ENCODE data around the gene ZC3H8.
"Not testable (repeated sequence)": the region's sequence is repeated elsewhere in the genome, so short reads cannot be mapped to it uniquely, and the experiment has no call there.

Gene ZC3H8

DNA sequence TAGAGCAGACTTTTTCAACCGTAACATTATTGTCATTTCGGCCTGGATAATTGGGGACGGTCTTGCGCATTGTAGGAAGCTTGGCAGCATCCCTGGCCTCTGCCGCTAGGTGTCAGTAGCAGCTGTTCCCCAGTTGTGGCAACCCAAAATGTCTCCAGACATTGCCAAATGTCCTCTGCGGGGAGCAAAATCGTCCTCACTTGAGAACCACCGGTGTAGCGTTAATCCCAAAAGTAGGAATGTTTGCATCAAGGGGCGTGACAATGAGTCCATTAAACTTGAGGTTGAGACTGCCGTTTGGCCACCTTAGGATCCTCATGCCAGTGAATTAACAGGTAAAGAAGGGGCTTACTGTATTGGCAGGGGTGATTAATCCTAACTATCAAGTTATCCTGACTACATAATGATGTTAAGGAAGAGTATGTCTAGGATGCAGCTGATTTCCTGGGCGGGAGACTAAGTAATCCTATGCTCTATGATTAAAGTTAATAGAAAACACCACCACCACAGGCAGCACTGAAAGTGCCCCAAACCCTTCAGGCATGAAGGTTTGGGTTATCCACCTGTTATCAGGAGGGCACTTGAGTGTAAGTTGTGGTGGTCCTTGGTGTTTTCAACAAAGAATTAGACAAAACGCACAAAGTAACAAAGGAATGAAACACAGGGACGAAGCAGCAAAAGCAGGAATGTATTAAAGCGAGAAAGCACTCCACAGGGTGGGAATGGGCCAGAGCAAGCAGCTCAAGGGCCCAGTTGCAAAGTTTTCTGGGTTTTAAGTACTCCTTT is 4.9 kb upstream of the ZC3H8 start:
- DNase-seq: peak; percentile 92

DNA sequence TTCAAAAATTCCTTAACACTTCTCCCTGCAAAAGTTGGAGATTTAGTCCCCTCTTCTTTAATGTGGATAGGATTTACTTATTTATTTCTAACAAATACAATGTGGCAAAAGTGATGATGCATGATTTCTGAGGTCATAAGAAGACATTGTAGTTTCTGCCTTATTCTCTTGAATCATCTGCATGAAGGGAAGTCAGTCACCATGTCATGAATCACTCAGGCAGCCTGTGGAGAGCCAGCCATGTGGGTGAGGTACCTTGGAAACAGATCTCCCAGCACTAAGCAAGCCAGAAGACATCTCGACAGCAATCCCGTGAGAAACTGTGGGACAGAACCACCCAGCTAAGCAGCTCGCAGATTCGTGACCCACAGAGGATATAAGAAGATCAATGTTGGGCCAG is 2.7 kb upstream of the ZC3H8 start:
- no peak for DNase-seq

DNA sequence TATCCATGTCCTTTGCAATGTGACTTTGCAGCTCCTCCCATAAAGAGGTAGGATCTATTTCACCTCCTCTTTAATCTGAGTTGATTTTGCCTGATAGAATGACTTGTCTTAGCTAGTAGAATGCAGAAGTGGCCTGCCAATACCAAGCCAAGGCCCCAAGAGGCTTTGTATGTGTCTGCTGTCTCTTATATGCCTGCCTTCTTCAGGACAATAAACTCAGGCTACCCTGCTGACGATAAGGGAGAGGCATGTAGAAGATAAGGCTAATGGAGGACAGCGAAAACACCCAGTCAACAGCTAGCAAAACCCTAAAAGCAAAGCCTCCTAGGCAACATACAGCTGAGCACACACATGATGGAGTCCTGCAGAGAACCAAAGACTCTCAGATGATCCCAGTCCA is 1.8 kb upstream of the ZC3H8 start:
- DNase-seq: no peak

DNA sequence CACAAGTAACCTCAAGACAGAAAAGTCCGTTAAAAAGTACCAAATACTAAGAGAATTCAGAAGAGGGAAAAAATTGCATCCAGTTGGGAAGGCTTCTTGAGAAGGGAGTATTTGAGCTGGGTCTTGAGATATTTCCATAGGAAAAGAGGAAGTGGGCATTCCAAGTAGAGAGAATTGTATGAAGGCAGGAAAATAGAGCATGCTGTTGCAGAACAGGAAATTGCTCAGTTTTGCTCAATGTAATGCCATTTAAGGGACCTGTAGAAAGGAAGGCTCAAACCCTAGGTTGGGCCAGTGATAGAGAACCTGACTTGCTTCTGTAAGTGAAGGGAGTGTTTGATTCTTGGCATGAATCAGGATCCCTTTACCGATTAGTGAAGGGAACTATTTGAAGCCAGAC is 1.0 kb upstream of the ZC3H8 start:
- no peak for DNase-seq

DNA sequence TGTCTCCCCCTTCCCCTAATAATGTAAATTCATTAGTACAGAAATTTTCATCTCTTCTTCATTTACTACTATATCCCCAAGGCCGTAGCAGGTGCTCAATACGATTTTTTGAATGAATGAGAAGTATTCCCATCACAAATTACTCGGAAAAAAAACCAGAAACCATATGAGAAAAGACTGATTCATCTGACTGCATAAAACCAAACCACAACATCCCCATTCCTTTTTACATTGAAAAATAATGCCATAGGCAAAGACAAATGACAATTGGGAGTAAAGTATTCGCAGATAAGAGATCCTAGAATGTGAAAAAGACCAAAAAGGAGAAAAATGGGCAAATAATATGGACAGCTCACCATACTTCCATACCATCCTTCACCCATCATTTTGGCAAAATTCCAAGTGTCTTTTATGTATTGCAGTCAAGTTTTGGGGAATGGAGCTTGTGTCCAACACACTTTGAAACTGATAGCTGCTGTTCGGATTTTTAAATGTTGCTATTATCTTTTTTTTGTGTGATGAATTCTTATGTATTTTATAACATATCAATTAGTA is 1.5 kb downstream of the ZC3H8 start:
- no peak for DNase-seq

DNA sequence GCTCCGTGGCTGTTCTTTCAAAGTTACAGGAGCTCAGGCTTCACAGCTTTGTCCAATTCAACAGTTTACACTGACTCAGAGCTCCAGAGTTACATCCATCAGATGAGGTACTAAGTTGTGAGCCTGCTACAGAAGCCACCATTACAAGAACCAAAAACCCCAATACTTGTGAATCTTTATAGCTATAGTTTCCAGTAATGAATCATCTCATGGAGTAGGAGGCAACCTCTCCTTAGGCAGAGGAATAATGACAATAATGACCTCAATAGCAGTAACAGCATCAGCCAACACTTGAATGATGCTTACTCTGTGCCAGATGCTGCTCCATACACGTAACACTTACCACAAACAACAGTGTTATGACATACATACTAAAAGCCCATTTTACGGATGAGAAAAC is 3.6 kb downstream of the ZC3H8 start:
- DNase-seq: peak; percentile 21

DNA sequence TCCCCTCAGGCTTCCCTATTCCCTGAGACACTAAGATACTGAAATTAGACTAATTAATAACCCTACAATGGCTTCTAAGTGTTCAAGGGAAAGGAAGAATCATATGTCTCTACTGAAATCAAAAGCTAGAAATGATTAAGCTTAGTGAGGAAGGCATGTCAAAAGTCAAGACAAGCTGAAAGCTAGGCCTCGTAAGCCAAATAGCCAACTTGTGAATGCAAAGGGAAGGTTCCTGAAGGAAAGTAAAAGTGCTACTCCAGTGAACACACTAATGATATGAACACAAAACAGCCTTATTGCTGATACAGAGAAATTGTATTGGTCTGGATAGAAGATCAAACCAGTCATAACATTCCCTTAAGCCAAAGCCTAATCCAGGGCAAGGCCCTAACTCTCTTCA is 10.0 kb downstream of the ZC3H8 start:
- DNase-seq: no peak

DNA sequence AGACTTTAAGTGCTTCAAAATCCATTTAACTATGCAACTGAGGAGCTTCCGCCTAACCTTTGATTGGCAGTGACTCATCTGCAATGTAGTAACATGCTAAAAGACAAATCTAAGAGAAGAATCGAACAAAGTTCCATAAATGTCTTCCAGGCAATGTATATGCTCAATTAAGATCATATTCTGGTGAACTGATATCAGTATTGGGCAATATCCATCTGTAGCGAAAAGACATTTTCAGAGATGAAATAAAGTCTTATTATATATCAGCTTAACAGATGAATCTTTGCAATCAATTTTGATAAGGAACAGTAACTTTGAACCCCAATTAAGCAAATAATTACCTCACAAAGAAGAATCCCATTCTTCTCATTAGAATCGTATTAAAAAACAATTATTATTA is 11.6 kb downstream of the ZC3H8 start:
- no peak for DNase-seq

DNA sequence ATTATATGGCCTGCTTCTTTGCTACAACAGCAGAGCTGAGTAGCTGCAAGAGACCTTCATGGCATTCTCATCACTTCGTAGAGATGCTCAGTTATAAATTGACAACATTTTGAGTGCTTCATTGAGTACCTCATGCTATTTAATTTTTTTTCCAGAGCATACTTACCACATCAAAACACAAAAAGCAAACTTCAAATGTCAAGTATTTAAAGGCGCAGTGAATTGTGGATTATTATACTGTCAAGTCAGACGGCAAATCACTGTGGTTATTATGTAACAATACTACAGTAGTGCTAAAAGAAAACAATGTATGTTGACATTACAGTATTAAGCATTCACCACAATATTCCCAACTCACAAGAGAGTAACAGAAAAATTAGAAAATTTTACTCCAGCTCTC is 12.5 kb downstream of the ZC3H8 start:
- DNase-seq: no peak

DNA sequence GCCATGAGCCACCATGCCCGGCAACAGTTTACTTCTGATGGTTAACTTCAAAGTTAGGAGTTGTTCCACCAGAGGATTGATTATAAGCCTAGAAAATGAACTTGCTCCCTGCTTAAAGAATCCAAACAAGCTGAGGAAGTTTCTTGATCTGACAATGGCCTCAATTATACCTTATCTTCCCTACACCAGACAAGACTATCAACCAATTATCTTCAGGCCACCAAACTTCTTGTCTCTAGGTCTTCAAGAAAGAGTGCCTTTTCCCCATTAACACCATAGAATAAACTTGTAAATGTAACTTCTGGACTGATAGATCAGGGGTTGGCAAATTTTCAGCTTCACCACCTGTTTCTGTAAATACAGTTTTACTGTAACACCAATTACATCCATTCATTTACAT is 15.0 kb downstream of the ZC3H8 start:
- DNase-seq: no peak

DNA sequence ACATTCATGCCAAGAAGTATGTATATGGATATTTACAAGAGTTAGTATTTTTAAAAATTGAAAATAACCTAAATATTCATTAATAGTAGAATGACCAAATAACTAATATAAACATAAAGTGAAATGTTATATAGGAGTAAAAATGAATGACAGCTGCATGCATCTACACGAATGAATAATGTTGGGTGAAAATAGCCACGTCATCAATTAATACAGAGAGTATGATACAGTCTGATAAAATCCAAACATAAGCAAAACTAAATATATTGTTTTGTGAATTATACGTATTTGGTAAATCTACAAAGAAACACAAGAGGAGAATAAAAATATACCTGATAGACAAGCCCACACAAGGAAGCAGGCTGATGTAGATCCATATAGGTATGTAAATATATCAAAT is 24.5 kb downstream of the ZC3H8 start:
- DNase-seq: no peak

DNA sequence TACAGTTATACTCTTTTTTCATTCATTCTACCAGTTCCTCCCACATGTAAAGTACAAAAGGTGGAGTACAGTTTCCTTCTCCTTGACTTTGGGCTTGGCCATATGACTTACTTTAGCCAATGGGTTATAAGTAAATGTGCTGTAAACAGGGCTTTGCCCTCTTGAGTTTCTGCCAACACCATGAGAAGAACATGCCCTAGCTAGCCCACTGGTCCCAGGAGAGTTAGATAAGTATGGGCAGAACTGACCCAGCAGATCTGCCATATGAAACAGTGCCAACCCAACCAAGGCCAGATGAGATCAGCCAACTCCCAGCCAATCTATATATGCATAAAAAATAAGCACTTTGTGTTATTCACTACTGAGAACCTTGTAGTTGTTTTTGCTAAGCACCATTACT is 25.5 kb downstream of the ZC3H8 start:
- no peak for DNase-seq

DNA sequence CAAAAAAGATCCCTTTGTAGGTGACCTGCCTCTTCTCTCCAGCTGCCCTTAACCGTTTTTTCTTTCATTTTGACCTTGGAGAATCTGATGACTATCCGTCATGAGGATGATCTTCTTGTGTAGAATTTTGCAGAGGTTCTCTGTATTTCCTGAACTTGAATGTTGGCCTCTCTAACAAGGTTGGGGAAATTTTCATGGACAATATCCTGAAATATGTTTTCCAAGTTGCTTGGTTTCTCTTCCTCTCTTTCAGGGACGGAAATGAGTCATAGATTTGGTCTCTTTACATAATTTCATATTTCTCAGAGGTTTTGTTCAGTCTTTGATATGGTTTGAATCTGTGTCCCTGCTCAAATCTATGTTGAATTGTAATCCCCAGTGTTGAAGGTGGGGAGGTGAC is 34.0 kb downstream of the ZC3H8 start:
- no peak for DNase-seq

DNA sequence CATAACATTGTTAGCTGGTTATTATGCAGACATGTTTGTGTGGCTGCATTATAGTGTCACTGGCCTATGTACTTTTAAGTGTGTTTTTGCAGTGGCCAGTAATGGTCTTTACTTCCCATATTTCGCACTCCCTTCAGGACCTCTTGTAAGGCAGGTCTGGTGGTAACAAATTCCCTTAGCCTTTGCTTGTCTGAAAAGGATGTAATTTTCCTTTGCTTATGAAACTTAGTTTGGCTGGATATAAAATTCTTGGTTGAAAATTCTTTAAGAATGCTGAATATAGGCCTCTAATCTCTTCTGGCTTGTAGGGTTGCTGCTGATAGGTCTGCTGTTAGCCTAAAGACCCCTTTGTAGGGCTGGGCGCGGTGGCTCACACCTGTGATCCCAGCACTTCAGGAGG is 34.7 kb downstream of the ZC3H8 start:
- DNase-seq: no peak

DNA sequence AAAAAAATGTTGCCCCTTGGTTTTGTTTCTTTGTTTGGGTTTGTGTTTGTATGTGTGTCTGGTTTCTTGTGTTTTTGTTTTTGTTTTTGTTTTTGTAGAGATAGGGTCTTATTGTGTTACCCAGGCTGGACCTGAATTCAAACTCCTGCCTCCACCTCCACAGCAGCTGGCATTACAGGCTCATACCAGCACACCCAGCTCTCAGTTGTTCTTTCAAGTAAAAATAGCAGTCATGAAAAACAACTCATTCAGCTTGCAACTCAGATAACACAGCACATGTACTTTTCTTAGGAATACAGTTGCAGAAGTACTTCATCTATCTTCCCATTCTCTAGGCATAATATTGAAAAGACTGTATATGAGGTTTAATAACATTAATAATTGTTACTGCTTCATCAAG is 37.0 kb downstream of the ZC3H8 start:
- no peak for DNase-seq

DNA sequence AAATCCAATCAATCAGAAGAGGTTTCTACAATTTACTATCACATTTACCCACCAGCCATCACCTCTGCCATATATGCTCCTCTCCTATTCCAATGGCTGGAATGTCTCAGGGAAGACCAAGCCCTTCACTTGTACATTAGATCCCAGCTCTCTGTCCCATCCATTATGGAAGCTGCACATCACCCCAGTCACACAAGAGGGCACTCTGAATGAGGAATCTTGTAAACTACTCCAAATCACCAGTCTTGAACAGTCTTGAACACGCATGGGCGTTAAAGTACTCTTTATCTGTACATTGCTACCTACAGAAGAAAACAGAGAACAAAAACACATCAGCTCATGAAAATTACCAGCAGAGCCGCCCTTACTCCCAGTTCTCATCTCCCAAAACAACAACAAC is 38.7 kb downstream of the ZC3H8 start:
- no peak for DNase-seq

DNA sequence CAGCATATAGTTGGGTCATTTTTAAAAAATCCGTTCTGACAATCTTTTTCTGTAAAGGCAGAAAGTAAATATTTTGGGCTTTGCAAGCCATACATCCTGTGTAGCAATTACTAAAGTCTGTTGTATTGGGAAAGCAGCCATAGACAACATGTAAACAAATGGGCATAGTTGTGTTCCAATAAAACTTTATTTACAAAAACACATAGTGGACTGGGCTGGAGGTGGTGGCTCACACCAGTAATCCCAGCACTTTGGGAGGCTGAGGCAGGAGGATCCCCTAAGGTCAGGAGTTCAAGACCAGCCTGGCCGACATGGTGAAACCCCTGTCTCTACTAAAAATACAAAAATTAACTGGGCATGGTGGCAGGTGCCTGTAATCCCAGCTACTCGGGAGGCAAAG is 46.9 kb downstream of the ZC3H8 start:
- DNase-seq: not testable (repeated sequence)

DNA sequence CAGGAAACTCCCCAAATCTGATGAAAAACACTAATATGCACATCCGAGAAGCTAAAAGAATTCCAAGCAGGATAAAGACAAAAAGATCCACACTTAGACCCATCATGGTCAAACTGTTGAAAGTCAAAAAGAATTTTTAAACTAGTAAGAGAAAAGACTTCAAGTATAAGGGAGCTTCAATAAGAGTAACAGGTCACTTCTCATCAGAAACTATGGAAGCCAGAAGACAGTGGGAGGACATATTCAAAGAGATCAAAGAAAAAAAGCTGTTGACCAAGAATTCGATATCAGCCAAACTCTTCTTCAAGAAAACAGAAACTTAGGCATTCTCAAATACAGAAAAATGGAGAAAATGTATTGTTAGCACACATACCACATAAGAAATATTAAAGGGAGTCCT is 50.4 kb downstream of the ZC3H8 start:
- DNase-seq: no peak

DNA sequence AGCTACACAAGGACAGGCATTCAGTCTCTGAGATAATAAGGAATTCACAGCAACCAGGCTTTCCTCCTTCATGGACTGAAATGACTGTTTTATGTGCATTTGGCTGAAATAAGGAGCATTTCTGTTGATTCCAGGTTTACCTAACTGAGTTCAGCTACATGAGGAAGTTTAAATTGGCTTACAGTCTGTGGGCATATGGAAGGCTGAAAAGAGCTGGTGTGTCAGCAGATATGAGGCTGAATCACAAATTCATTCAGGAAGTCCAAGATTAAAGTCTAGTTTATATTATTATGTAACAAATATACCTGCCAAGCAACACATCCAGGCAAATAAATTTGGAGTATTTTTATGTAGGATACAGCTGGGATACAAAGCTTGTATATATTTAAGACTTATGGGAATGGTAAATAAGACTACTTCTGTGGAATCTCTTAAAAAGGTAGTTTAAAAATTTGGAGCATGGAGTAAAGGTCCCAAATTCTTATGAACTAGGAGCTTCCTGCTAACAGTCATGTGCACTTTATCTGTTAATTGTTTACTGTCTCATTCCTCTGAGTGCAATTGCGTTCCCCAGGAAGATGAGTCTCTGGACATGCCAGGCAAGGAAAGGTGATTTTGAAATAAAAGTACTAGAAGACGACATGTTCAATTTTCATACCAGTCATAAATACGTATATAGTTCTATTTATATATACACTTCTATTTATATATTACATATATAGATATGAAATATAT is 53.0 kb downstream of the ZC3H8 start:
- DNase-seq: no peak

DNA sequence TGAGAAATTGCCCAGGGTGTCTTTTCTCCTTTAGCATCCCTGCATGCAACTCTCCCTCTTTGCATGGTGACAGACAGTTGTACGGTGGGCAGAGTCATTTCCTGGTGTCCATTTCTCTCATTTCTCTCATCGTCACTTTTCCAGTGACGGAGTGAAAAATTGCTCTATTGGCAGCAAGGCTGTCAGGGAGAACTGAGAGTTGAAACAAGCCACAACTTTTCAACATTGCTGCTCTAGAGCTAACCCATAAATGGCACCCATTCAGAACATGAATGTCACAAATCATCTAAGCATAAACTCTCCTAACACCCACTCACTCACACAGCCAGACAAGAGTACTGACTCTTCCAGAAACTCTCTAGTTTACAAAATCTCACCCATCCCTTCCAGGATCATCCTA is 55.7 kb downstream of the ZC3H8 start:
- no peak for DNase-seq

DNA sequence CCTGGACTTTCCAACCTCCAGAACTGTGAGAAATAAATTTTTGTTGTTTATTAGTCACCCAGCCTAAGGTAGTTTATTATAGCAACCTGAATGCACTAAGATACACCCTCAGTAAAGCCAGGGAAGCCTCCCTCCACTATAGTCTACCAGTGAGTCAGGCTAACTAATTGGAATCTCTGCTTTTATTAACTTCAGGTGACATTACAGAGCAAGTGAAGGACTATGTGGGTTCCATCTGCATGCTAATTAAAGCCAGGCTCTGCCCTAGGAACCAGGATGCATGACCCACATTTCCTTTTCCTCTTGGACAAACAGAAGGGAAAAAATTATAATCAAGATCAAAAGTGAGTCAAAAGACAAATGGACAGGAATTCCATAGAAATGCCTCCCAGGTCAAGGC is 56.1 kb downstream of the ZC3H8 start:
- no peak for DNase-seq

DNA sequence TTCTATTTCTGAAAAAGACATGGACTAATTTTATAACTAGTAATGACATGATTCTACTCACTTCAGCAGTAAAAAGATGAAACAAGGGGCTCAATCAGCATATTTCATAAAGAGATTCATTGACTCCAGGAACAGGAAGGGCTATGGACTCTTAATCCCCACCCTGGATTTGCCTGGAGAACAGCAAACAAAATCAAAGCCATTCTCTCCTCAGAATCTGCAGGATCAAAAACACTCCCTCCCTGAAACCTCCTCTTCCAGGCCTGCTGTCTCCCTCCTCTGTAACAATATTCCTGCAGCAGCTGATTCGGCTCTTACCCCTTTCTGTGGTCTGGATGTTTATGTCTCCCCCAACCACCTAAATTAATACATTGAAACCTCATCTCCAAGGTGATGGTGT is 57.0 kb downstream of the ZC3H8 start:
- no peak for DNase-seq

DNA sequence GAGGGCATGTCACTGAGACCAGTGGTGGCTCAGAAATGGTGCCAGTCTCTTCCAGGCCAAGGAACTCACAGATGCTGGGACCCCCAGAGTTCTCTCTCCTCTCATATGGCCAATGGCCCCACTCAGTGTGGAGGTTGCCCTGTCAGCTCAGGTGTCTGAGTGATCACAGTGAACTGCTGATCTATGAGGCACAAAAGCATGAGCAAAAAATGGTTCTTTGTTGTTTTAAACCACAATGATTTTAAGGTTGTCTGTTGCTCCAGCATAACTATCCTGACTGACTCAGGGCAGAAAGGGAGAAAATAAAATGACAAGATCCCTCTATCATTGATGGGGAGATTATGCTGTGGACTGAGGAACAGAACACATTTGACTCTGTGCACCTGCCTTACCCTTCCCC is 58.9 kb downstream of the ZC3H8 start:
- no peak for DNase-seq

DNA sequence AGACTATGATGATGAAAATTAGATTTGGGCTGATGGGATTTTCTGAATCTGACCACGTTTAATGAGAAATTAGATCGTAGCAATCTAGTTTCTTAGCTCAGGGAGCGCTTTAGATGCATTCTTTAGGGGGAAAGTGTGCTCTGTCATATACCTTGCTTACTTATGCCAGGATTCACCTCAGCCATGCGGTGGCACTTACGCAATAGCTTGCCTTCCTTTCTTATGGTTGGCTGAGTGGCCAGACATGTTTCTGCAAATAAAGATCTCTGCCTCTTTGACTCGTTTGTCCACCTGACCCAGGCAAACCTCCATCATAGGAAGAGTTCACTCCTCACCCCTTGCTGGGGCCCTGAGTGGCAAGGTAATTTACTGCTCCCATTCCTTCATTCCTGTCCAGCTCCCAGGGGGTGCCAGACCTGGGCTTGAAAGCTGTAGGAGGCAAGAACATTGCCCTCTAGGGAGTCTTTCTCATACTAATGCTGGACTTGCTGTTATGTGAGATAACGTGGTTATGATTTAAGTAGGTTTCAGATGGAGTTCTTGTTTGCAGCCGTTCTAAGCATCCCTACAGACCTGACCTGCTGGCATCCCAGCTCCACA is 59.6 kb downstream of the ZC3H8 start:
- DNase-seq: no peak
